H1 (cell line): ENCODE measurements around the gene LRRC9. TPM values are rescaled to one million over a fixed set of nuclear protein-coding genes. Genes with fewer than 3 reads are reported as not detected.

ENCODE experiments used
- CTCF ChIA-PET: fragments of 300-600 bp; sonication (Branson Sonifier 250); formaldehyde crosslinking; loops from one replicate; lab custom pipeline; 2021; ENCODE audit not compliant: partially characterized antibody; lab: Charles Lee
- POLR2A ChIA-PET: fragments of 300-600 bp; sonication (Branson Sonifier 250); formaldehyde crosslinking; loops from one replicate; lab custom pipeline; 2021; ENCODE audit warnings: inconsistent platforms; ENCODE audit not compliant: partially characterized antibody; lab: Charles Lee
- DNase-seq, 2 experiments: peaks; one replicate each; pipeline versions ENCODE4 v3.0.0 to v3.0.0-alpha.2; 2010 to 2022; ENCODE audit warnings: low spot score in 2 of 2, low read depth in 1 of 2, mixed read lengths in 1 of 2
- FAIRE-seq: peaks from 2 replicates; lab custom pipeline; 2011; peaks lifted over from hg19 to GRCh38; lab: Jason Lieb, UNC
- H2AFZ ChIP-seq: 2 replicates; pipeline ENCODE4 v1.8.1; 2012; ENCODE audit warnings: low read length, inconsistent platforms
- H2AK5ac ChIP-seq: 2 replicates; pipeline ENCODE4 v1.6.1; 2013; ENCODE audit warnings: low read depth, low read length
- H2BK120ac ChIP-seq: replicated peaks from 2 replicates; pipeline ENCODE3; 2013; ENCODE audit warnings: low read depth, low read length, inconsistent platforms
- H2BK12ac ChIP-seq: 2 replicates; pipeline ENCODE4 v1.6.1; 2013; ENCODE audit warnings: low read depth, low read length
- H2BK15ac ChIP-seq: 2 replicates; pipeline ENCODE4 v1.6.1; 2013; ENCODE audit warnings: low read length
- H2BK20ac ChIP-seq: 2 replicates; pipeline ENCODE4 v1.6.1; 2013; ENCODE audit warnings: low read length
- H2BK5ac ChIP-seq: 2 replicates; pipeline ENCODE4 v1.6.1; 2013; ENCODE audit warnings: low read depth, low read length
- H3K14ac ChIP-seq: 2 replicates; pipeline ENCODE4 v1.6.1; 2013; ENCODE audit warnings: inconsistent platforms; ENCODE audit not compliant: insufficient read length
- H3K18ac ChIP-seq: 2 replicates; pipeline ENCODE4 v1.6.1; 2013; ENCODE audit warnings: low read length; ENCODE audit errors: extremely low read depth
- H3K23ac ChIP-seq: 2 replicates; pipeline ENCODE4 v1.6.1; 2013; ENCODE audit warnings: inconsistent platforms; ENCODE audit not compliant: insufficient read length
- H3K23me2 ChIP-seq: 2 replicates; pipeline ENCODE4 v1.6.1; 2013; ENCODE audit warnings: low read depth, low read length
- H3K27ac ChIP-seq: 2 replicates; pipeline ENCODE4 v1.6.1; 2011; ENCODE audit warnings: low read depth, low read length, inconsistent platforms
- H3K27me3 ChIP-seq, 4 experiments: replicated peaks in 1 of 4; 1 replicate in 1 of 4; 2 replicates in 3 of 4; pipeline versions ENCODE4 v1.6.1 to v1.8.1; 2011 to 2013; ENCODE audit warnings: low read length in 3 of 4, mild to moderate bottlenecking in 3 of 4, inconsistent platforms in 2 of 4, mixed read lengths in 2 of 4, moderate library complexity in 1 of 4; ENCODE audit not compliant: control insufficient read depth in 3 of 4, insufficient read depth in 3 of 4; ENCODE audit errors: extremely low read depth in 1 of 4
- H3K36me3 ChIP-seq, 4 experiments: 2 replicates each; pipeline versions ENCODE4 v1.6.1 to v1.8.1; 2011 to 2013; ENCODE audit warnings: mild to moderate bottlenecking in 4 of 4, low read length in 3 of 4, moderate library complexity in 2 of 4, control low read depth in 1 of 4, inconsistent platforms in 1 of 4; ENCODE audit not compliant: insufficient read depth in 4 of 4, control insufficient read depth in 2 of 4
- H3K4ac ChIP-seq: replicated peaks from 2 replicates; pipeline ENCODE3; 2013; ENCODE audit warnings: low read length, low read depth, mixed read lengths, inconsistent platforms; ENCODE audit not compliant: insufficient read length
- H3K4me1 ChIP-seq, 4 experiments: replicated peaks in 1 of 4; 1 replicate in 1 of 4; 2 replicates in 3 of 4; pipeline versions ENCODE4 v1.6.1 to v1.8.1; 2011 to 2013; ENCODE audit warnings: low read length in 3 of 4, inconsistent platforms in 2 of 4, mixed read lengths in 1 of 4; ENCODE audit not compliant: insufficient read depth in 4 of 4, control insufficient read depth in 3 of 4
- H3K4me2 ChIP-seq, 2 experiments: 2 replicates each; pipeline versions ENCODE4 v1.6.1 to v1.8.1; 2011 to 2013; ENCODE audit warnings: low read depth in 2 of 2, low read length in 2 of 2, control low read depth in 1 of 2, inconsistent platforms in 1 of 2, mild to moderate bottlenecking in 1 of 2; ENCODE audit not compliant: insufficient read depth in 1 of 2
- H3K4me3 ChIP-seq, 4 experiments: fragments of 200-600, 300-600 bp in 1 of 4; sonication (generic), shearing (Covaris generic), sonication (Bioruptor Twin) in 1 of 4; 2 replicates each; pipeline versions ENCODE4 v1.5.1 to v1.8.1; 2011 to 2016; ENCODE audit warnings: low read length in 4 of 4, low read depth in 3 of 4, control low read depth in 2 of 4, inconsistent platforms in 2 of 4, mild to moderate bottlenecking in 2 of 4, mixed read lengths in 1 of 4, moderate library complexity in 1 of 4; ENCODE audit not compliant: insufficient read depth in 2 of 4; ENCODE audit errors: extremely low read depth in 1 of 4
- H3K56ac ChIP-seq: replicated peaks from 2 replicates; pipeline ENCODE3; 2013; ENCODE audit warnings: low read depth, mild to moderate bottlenecking, mixed read lengths, low read length, inconsistent platforms; ENCODE audit not compliant: insufficient read length
- H3K79me1 ChIP-seq: 2 replicates; pipeline ENCODE4 v1.6.1; 2013; ENCODE audit warnings: low read depth, low read length, control low read depth
- H3K79me2 ChIP-seq, 2 experiments: 2 replicates each; pipeline versions ENCODE4 v1.6.1 to v1.8.1; 2012 to 2013; ENCODE audit warnings: low read length in 2 of 2, mild to moderate bottlenecking in 2 of 2, inconsistent platforms in 1 of 2; ENCODE audit not compliant: insufficient read depth in 2 of 2, control insufficient read depth in 1 of 2
- H3K9ac ChIP-seq, 4 experiments: replicated peaks in 1 of 4; 1 replicate in 1 of 4; 2 replicates in 3 of 4; pipeline versions ENCODE4 v1.6.1 to v1.8.1; 2011 to 2013; ENCODE audit warnings: low read depth in 3 of 4, low read length in 3 of 4, control low read depth in 2 of 4, mild to moderate bottlenecking in 2 of 4, moderate library complexity in 2 of 4, inconsistent platforms in 1 of 4; ENCODE audit errors: extremely low read depth in 1 of 4
- H3K9me3 ChIP-seq, 2 experiments: 2 replicates each; pipeline versions ENCODE4 v1.6.1 to v1.8.1; 2012 to 2013; ENCODE audit warnings: mild to moderate bottlenecking in 2 of 2, moderate library complexity in 2 of 2, control low read depth in 1 of 2, inconsistent platforms in 1 of 2, low read depth in 1 of 2, low read length in 1 of 2, mixed read lengths in 1 of 2; ENCODE audit not compliant: insufficient read depth in 2 of 2
- H4K20me1 ChIP-seq, 2 experiments: replicated peaks in 1 of 2; 2 replicates each; pipeline versions ENCODE3 to v1.8.1; 2011 to 2013; ENCODE audit warnings: inconsistent platforms in 2 of 2, low read length in 2 of 2, mild to moderate bottlenecking in 1 of 2; ENCODE audit not compliant: insufficient read depth in 2 of 2, control insufficient read depth in 1 of 2
- H4K5ac ChIP-seq: 2 replicates; pipeline ENCODE4 v1.6.1; 2013; ENCODE audit warnings: low read length, low read depth, mixed read lengths, inconsistent platforms; ENCODE audit not compliant: insufficient read length
- H4K8ac ChIP-seq: 2 replicates; pipeline ENCODE4 v1.8.0; 2013; ENCODE audit warnings: mild to moderate bottlenecking, moderate library complexity, low read length, inconsistent platforms; ENCODE audit not compliant: insufficient read depth; ENCODE audit errors: extremely low read depth
- H4K91ac ChIP-seq: replicated peaks from 2 replicates; pipeline ENCODE3; 2013; ENCODE audit warnings: low read length, mixed read lengths, inconsistent platforms; ENCODE audit not compliant: insufficient read length
- BCL11A ChIP-seq, 2 experiments: IDR thresholded peaks; one replicate each; pipeline ENCODE4 v1.6.1; 2011; ENCODE audit warnings: low read depth in 2 of 2, low read length in 2 of 2, mild to moderate bottlenecking in 2 of 2
- CHD1 ChIP-seq: IDR thresholded peaks from 2 replicates; pipeline ENCODE4 v1.6.1; 2012; ENCODE audit warnings: low read depth, low read length, improper control_type of control experiment
- CHD2 ChIP-seq: IDR thresholded peaks from 2 replicates; pipeline ENCODE4 v1.6.1; 2012; ENCODE audit warnings: low read length, improper control_type of control experiment
- CREB1 ChIP-seq: IDR thresholded peaks from 2 replicates; pipeline ENCODE4 v1.6.1; 2012; ENCODE audit warnings: inconsistent platforms
- EZH2 ChIP-seq: fragments of 200-600 bp; sonication (generic); IDR thresholded peaks from 2 replicates; pipeline ENCODE4 v1.7.1; 2012; ENCODE audit warnings: low read depth, mild to moderate bottlenecking, moderate library complexity, low read length, inconsistent platforms; ENCODE audit not compliant: severe bottlenecking
- SIN3A ChIP-seq, 2 experiments: IDR thresholded peaks in 1 of 2; conservative IDR thresholded peaks in 1 of 2; 2 replicates each; pipeline ENCODE4 v1.6.1; 2011 to 2012; ENCODE audit warnings: low read length in 2 of 2, improper control_type of control experiment in 1 of 2, low read depth in 1 of 2, mild to moderate bottlenecking in 1 of 2
- SIX5 ChIP-seq: IDR thresholded peaks from 2 replicates; pipeline ENCODE4 v1.6.1; 2011; ENCODE audit warnings: mild to moderate bottlenecking, low read depth, low read length
- SP1 ChIP-seq: IDR thresholded peaks from 2 replicates; pipeline ENCODE4 v1.6.1; 2011; ENCODE audit warnings: low read depth, low read length
- SP2 ChIP-seq: IDR thresholded peaks from 2 replicates; pipeline ENCODE4 v1.6.1; 2012; ENCODE audit warnings: mild to moderate bottlenecking, low read length, inconsistent platforms
- SRF ChIP-seq: IDR thresholded peaks from 2 replicates; pipeline ENCODE4 v1.6.1; 2011; ENCODE audit warnings: mild to moderate bottlenecking, low read depth, low read length, moderate library complexity
- SUZ12 ChIP-seq: fragments of 200-600 bp; sonication (generic); IDR thresholded peaks from 2 replicates; pipeline ENCODE4 v1.6.1; 2012; ENCODE audit warnings: mild to moderate bottlenecking, inconsistent platforms, low read length, moderate library complexity, mixed read lengths
- WGBS, 2 experiments: shearing (Covaris generic) in 1 of 2; methylation state at CpG; one replicate each; pipeline versions ENCODE4 v1.1.6 to v1.1.7; 2013 to 2015; ENCODE audit warnings: low lambda C conversion rate in 2 of 2, mixed read lengths in 2 of 2, inconsistent platforms in 1 of 2, low coverage in 1 of 2, missing lambda C conversion rate in 1 of 2; ENCODE audit not compliant: insufficient replicate concordance in 2 of 2, insufficient coverage in 1 of 2, insufficient read length in 1 of 2; ENCODE audit errors: extremely low coverage in 1 of 2, missing lambda C conversion rate in 1 of 2; 5-methylcytosine and 5-hydroxymethylcytosine counted together
- polyA plus RNA-seq, 7 experiments: library from polyadenylated mRNA; depleted of rRNA in 3 of 7; stranded (reverse) in 5 of 7; unstranded in 2 of 7; fragments of >200 nt in 5 of 7; fragments of 200-250 nt in 2 of 7; gene quantifications; 1 replicate in 5 of 7; 2 replicates in 1 of 7; 4 replicates in 1 of 7; pipeline versions ENCODE4 v1.2.1 to v1.2.3, GENCODE V29; 2011 to 2013; ENCODE audit warnings: missing spikeins in 2 of 7, mixed read lengths in 2 of 7
- total RNA-seq: library from RNA; stranded (reverse); fragmentation: NEBNext Ultra II Directional; extraction: Animal tissue kit (Norgen Biotek cat#: 25700); gene quantifications from 2 replicates; pipeline ENCODE4 v1.2.1, GENCODE V29; 2021
- TF ChIP-seq, protein P1 (sequence below): IDR thresholded peaks from 2 replicates; pipeline ENCODE4 v1.6.1; 2012; ENCODE audit warnings: inconsistent platforms

The LRRC9 gene
- total and polyA plus RNA-seq, 2 of the 8 experiments (the other 6 are each of a cell fraction or from before 2014, with no cell fraction given) = 0.12 to 0.84 TPM

DNA sequence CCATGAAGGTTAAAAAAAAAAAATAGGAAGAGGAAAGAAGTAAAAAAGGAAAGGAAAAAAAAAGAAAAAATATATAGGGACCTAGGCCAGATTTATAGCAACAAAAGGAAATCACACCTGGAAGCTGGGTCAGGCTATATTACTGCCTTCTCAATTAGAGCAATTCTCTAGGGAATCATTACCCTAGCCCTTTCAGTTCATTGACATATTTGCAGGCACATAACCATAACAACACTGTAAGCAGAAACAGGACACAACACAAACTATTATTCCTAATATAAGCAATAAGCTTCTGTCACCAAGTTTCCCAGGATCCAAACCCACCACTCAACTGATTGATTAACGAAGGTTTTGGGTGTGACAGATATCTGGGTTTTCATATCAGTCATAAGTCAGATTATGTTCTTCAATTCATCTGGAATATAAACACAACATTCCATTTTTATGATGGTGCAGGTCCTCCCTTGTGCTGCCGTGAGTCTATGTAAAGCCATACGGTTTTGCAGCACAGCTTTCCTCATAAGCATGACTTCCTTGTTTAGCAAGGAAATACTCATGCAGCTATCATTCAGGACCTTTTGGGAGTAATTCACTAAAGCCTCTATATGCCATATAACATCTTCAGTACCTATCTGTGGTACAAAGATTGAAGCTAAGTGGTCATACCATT is 176.0 kb downstream of the LRRC9 start:
- Histone ChIP-seq H3K9ac (no peak overlapping the region), H4K20me1 (peaks cover 0 to 3% of the 10 kb centered on the region in 2 experiments), H4K5ac (no peak overlapping the region), H3K79me1 (peaks cover 5% of the 10 kb centered on the region; the same call in 1 of the 2 replicates), H3K27me3 (no peaks in the 10 kb centered on the region), H3K4me2 (no peak overlapping the region), H2BK5ac (no peak overlapping the region), H3K4ac (no peak overlapping the region), H3K14ac (no peak overlapping the region), H3K23me2 (peaks cover 7% of the 10 kb centered on the region; the same call in 1 of the 2 replicates), H3K9me3 (no peaks in the 10 kb centered on the region), H3K27ac (no peak overlapping the region), H3K23ac (no peak overlapping the region), H2BK120ac (no peak overlapping the region), H3K36me3 (peaks cover 0 to 9% (median 2%) of the 10 kb centered on the region in 4 experiments; a peak in 2 of 8 replicates), H3K79me2 (peaks cover 6 to 77% of the 10 kb centered on the region in 2 experiments; a peak in 3 of 4 replicates), H3K4me1 (peaks cover 5 to 10% (median 9%) of the 10 kb centered on the region in 4 experiments), H2BK20ac (no peak overlapping the region), H3K56ac (no peak overlapping the region), H2AK5ac (no peak overlapping the region), H3K4me3 (no peak overlapping the region), H3K18ac (no peak overlapping the region), H2BK15ac (no peak overlapping the region), H4K8ac (no peak overlapping the region), H4K91ac (no peak overlapping the region), H2BK12ac (no peak overlapping the region), H2AFZ (no peak overlapping the region)
- DNase-seq (no peak), FAIRE-seq (no peak)
- POLR2A ChIA-PET = interaction anchor here (0.8 kb wide), 1 partner anchor 69 kb away, joined by 3 read pairs; the partner anchor contains the start of gene DHRS7
- TF ChIP-seq SIX5 = no peak
- TF ChIP-seq BCL11A (IDR thresholded peaks at IDR 0.05; ENCODE audit: low read depth in 2 of 2, low read length in 2 of 2) = no peak
- TF ChIP-seq SP1 = no peak
- TF ChIP-seq SP2 = no peak
- no peak for TF ChIP-seq SIN3A (conservative IDR thresholded peaks at IDR 0.05 in 1 of 2, IDR thresholded peaks at IDR 0.05 in 1 of 2; ENCODE audit: low read depth in 1 of 2, low read length in 2 of 2)
- TF ChIP-seq CREB1 = no peak
- no peak for TF ChIP-seq SRF
- TF ChIP-seq CHD1 = no peak
- TF ChIP-seq, protein P1, sequence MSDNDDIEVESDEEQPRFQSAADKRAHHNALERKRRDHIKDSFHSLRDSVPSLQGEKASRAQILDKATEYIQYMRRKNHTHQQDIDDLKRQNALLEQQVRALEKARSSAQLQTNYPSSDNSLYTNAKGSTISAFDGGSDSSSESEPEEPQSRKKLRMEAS = no peak
- no peak for TF ChIP-seq SUZ12
- no peak for TF ChIP-seq CHD2
- TF ChIP-seq EZH2 = no peak
- CTCF ChIA-PET = interaction anchor here (0.7 to 1.7 kb wide), 3 partner anchors 12 to 417 kb away, joined by 3 to 4 read pairs (median 3); no protein-coding TSS in a partner anchor
- 65% methylated on average over 3 of the region's 3 CpGs; no CpG with 5 or more reads in 1 of the 2 experiments for WGBS, 2 experiments
